ENCODE measurements around the gene CCDC102A. TPM values are rescaled to one million over a fixed set of nuclear protein-coding genes. Genes with fewer than 3 reads are reported as not detected.
A peak's percentile ranks its signal among the peaks of the same experiment; 100 is the strongest.

CCDC102A gene
- total RNA-seq, 2 donors from 2014 or later, result 10.6 to 22.4 TPM

DNA sequence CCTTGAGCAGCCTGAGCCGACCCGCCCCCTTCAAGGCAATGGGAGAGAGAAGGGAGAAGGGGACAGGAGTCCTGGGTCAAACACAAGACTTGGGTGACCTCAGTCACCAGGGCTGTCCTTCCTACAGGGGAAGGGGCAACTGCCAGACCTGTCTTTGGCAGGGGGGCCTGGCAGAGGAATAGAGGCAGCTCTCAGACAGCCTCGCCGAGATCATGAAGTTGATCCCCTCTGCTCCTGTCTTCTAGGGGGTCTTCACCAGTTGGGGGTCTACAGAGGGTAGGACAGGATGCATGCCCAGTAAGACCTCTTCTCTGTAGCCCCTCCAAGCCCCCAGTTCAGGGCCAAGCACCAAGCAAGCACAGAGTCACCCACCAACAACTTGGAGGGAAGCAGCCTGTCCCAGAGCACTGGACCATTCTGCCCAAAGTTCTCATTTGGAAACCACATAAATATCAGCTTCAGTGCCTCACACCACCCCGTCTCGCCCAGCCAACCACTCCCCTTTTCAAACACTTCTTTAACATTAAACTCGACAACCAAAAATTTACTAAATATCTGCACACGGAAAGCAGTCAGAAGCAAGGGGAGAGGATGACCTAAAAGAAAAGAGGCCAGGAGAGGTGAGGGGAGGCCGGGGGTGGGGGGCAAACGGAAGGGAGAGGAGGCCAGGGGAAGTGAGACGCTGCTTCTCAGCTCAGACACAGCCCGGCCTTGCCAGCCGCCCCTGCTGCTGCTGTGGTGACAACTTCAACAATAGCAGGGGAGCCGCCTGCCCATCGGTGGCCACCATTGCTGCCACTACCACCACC lies 57.8 kb downstream of the CCDC102A start:
- no peak overlapping the region for H3K4me3 ChIP-seq
- no peaks in the 10 kb centered on the region for H3K9me3 ChIP-seq
- DNase-seq, result no peak
- no peaks in the 10 kb centered on the region for H3K27me3 ChIP-seq
- TF ChIP-seq POLR2A (IDR thresholded peaks at IDR 0.05), result no peak
- TF ChIP-seq, protein P1, sequence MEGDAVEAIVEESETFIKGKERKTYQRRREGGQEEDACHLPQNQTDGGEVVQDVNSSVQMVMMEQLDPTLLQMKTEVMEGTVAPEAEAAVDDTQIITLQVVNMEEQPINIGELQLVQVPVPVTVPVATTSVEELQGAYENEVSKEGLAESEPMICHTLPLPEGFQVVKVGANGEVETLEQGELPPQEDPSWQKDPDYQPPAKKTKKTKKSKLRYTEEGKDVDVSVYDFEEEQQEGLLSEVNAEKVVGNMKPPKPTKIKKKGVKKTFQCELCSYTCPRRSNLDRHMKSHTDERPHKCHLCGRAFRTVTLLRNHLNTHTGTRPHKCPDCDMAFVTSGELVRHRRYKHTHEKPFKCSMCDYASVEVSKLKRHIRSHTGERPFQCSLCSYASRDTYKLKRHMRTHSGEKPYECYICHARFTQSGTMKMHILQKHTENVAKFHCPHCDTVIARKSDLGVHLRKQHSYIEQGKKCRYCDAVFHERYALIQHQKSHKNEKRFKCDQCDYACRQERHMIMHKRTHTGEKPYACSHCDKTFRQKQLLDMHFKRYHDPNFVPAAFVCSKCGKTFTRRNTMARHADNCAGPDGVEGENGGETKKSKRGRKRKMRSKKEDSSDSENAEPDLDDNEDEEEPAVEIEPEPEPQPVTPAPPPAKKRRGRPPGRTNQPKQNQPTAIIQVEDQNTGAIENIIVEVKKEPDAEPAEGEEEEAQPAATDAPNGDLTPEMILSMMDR (IDR thresholded peaks at IDR 0.05), result no peak
- H3K27ac ChIP-seq, result peak overlapping the region in 1 of 4 donors; percentile 84
- no peak for ATAC-seq
- no peaks in the 10 kb centered on the region for H3K36me3 ChIP-seq (replicated peaks in 1 of 2; ENCODE audit: insufficient read depth in 1 of 2, low read depth in 2 of 2)
- intact Hi-C loops (cut with DNase I), result no loop called here
- WGBS, 2 donors, result 62 to 71% methylated on average over 9 to 15 of the region's 15 CpGs
- H3K4me1 ChIP-seq, result peaks cover 63% of the 10 kb centered on the region

DNA sequence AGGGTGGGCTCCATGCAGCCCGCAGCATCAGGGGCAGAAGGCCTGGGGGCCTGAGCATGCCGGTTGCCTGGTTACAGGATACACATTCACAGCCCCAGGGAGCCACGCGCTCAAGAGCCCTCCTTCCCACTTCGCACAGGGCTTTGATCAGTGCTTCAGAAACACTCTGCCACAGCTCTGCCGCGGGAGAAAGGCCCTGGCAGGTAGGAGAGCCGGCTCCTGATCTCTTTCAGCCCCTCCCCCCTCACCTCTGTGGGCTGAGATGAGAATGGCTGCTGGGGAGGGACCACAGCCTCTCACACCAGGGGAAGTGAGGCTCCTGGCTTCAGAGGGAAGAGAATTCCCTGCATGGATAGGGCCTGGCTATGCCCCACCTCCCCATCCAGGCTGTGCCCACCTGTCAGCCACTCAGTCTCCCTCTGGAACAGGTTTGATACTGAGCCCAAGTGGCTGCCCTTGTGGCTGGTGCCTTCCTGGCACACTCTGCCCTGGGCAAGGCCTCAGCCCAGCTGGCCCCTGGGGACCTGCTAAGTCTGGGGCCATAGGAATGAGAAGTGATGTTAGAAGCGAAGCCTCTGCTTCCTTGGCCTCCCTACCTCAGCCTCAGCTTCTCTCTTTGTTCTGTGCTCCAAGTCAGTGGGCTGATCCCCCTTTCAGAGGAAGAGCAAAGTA lies 58.7 kb downstream of the CCDC102A start:
- Histone ChIP-seq H3K27ac (peak overlapping the region in 1 of 4 donors; percentile 14), H3K27me3 (no peaks in the 10 kb centered on the region), H3K36me3 (replicated peaks in 1 of 2; ENCODE audit: insufficient read depth in 1 of 2, low read depth in 2 of 2) (peaks cover 0 to 2% of the 10 kb centered on the region in 2 donors), H3K4me3 (no peak overlapping the region), H3K4me1 (peaks cover 57% of the 10 kb centered on the region), H3K9me3 (no peaks in the 10 kb centered on the region)
- TF ChIP-seq, protein P1 (IDR thresholded peaks at IDR 0.05), result no peak
- TF ChIP-seq POLR2A (IDR thresholded peaks at IDR 0.05), result no peak
- WGBS, 2 donors, result 65 to 69% methylated on average over 6 to 9 of the region's 9 CpGs
- intact Hi-C loops (cut with DNase I), result no loop called here
- no peak for ATAC-seq
- no peak for DNase-seq

DNA sequence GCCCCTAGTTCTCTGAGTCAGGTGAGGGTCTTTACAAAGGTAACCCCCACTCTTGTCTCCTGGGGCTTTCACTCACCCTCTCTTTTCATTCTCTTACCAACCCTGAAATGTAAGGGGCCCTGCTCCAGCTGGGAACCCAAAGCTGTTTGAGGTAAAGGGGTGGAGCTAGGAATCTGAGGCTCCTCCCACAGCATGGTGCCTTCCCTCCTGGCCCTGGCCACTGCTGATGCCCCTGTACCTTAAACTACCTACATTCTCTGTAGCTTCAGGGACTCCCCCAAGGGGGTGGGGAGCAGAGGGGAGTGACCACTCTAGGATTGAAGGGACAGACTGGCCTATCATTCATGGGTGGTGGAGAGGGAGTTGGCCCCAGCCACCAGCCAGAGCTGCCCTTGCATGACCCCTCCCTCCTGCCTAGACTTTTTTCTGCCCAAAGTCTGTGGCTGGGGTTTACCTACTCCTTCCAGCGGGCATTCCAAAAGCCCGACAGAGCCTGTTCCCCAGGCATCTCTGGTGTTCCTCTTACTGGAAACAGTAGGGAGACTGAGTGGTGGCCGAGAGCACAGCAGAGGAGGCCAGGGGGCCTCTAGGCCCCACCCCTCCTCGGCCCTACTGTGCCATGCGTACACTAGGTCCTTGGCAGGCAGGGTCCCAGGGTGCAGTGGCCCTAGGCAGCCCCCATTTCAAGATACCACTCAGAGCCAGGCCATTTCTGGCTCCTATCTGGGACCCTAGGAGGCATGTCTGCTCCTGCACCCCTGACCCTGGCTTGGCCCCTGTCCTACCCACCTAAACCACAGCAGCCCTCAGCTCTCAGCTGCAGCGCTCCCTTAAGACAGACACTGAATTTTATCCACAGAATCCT lies 59.6 kb downstream of the CCDC102A start:
- Histone ChIP-seq H3K27ac (peak overlapping the region in 1 of 4 donors; percentile 19), H3K9me3 (no peaks in the 10 kb centered on the region), H3K27me3 (no peaks in the 10 kb centered on the region), H3K4me3 (no peak overlapping the region), H3K4me1 (peaks cover 64% of the 10 kb centered on the region), H3K36me3 (replicated peaks in 1 of 2; ENCODE audit: insufficient read depth in 1 of 2, low read depth in 2 of 2) (peaks cover 0 to 2% of the 10 kb centered on the region in 2 donors)
- no peak for TF ChIP-seq POLR2A (IDR thresholded peaks at IDR 0.05)
- TF ChIP-seq, protein P1 (IDR thresholded peaks at IDR 0.05), result no peak
- ATAC-seq (no peak), DNase-seq (no peak)
- intact Hi-C loops (cut with DNase I), result no loop called here
- WGBS, 2 donors, result 87 to 94% methylated on average over 5 to 6 of the region's 6 CpGs

DNA sequence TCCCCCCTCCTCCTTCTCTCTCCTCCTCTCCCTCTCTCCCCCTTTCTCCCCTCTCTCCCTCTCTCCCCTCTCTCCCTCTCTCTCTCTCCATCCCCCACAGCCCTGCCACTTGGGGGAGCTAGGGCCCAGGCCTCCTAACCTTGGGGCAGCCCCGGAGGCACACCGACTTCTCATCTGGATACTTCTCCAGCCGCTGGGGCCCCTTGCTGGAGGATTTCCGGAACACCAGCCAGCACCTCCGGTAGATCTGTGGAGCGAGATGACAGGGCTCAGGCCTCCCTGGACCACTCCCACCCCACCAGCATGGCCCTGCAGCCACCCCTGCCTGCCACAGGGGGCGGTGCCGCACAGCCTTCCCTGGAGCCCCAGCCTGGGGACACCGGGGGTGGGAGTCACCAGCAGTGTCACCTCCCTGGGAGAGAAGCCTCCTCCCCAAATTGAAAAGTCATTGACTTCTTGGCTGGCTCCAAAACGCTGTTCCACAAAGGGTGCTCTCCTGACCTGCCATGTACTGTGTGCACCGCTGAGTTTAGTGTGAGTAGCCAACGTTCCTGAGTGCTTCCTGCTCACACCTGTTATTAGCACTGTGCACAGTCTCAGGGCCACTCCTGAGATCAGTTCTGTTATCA lies 60.5 kb downstream of the CCDC102A start:
- ATAC-seq (no peak), DNase-seq (peak in 1 of 4 donors; percentile 31)
- H3K4me3 ChIP-seq, result no peak overlapping the region
- peaks cover 0 to 2% of the 10 kb centered on the region in 2 donors for H3K36me3 ChIP-seq (replicated peaks in 1 of 2; ENCODE audit: insufficient read depth in 1 of 2, low read depth in 2 of 2)
- H3K27ac ChIP-seq, result no peak overlapping the region
- H3K9me3 ChIP-seq, result no peaks in the 10 kb centered on the region
- peaks cover 67% of the 10 kb centered on the region for H3K4me1 ChIP-seq
- WGBS, 2 donors, result 41 to 53% methylated on average over 5 to 12 of the region's 12 CpGs
- intact Hi-C loops (cut with DNase I), result no loop called here
- TF ChIP-seq, protein P1 (IDR thresholded peaks at IDR 0.05), result peak in 4 of 7 experiments; percentile 18 to 25 (median 21)
- no peak for TF ChIP-seq POLR2A (IDR thresholded peaks at IDR 0.05)
- no peaks in the 10 kb centered on the region for H3K27me3 ChIP-seq

Measured in body of pancreas (tissue), 4 donors.